ENCODE data around the gene PHC3. TPM values are rescaled to one million over a fixed set of nuclear protein-coding genes. Genes with fewer than 3 reads are reported as not detected.

PHC3 gene
- total and polyA plus RNA-seq, 8 donors: 4.7 to 253 (median 92.5) TPM

- no peaks in the 10 kb centered on the region for H3K27me3 ChIP-seq
- H3K4me3 ChIP-seq: no peak overlapping the region
- H3K9me3 ChIP-seq: no peaks in the 10 kb centered on the region
- H3K27ac ChIP-seq: no peak overlapping the region
- intact Hi-C loops (cut with DNase I; ENCODE audit: low total_unique reads): no loop called here
- H3K4me1 ChIP-seq: peaks cover 0 to 10% (median 0%) of the 10 kb centered on the region in 4 donors
- WGBS, 5 donors: 73 to 86% (median 82%) methylated on average over 3 of the region's 3 CpGs
- DNase-seq: no peak
- peaks cover 16 to 97% (median 91%) of the 10 kb centered on the region in 4 donors for H3K36me3 ChIP-seq
- TF ChIP-seq CTCF (IDR thresholded peaks at IDR 0.05) (no peak), EP300 (IDR thresholded peaks at IDR 0.05) (no peak), POLR2AphosphoS5 (IDR thresholded peaks at IDR 0.05) (no peak), POLR2A (IDR thresholded peaks at IDR 0.05) (no peak)
These were observed 85.2 kb downstream of the PHC3 start for GRCh38 chr3:170096342-170096741.

- Histone ChIP-seq H3K9me3 (no peaks in the 10 kb centered on the region), H3K27ac (no peak overlapping the region), H3K4me1 (peaks cover 0 to 10% (median 0%) of the 10 kb centered on the region in 4 donors), H3K4me3 (no peak overlapping the region), H3K36me3 (peaks cover 16 to 92% (median 86%) of the 10 kb centered on the region in 4 donors), H3K27me3 (no peaks in the 10 kb centered on the region)
- WGBS, 5 donors: 59 to 70% (median 63%) methylated on average over 4 of the region's 4 CpGs
- intact Hi-C loops (cut with DNase I; ENCODE audit: low total_unique reads): no loop called here
- DNase-seq: no peak
- TF ChIP-seq EP300 (IDR thresholded peaks at IDR 0.05): no peak
- TF ChIP-seq CTCF (IDR thresholded peaks at IDR 0.05): no peak
- no peak for TF ChIP-seq POLR2AphosphoS5 (IDR thresholded peaks at IDR 0.05)
- TF ChIP-seq POLR2A (IDR thresholded peaks at IDR 0.05): no peak
These were observed 85.8 kb downstream of the PHC3 start for GRCh38 chr3:170095771-170096170.

GRCh38 chr3:170092907-170093306, 88.6 kb downstream of the PHC3 start:
- 93 to 98% (median 97%) methylated on average over 3 of the region's 3 CpGs for WGBS, 5 donors
- Histone ChIP-seq H3K4me3 (no peak overlapping the region), H3K9me3 (no peaks in the 10 kb centered on the region), H3K4me1 (peaks cover 0 to 7% (median 0%) of the 10 kb centered on the region in 4 donors), H3K27ac (no peak overlapping the region), H3K27me3 (no peaks in the 10 kb centered on the region), H3K36me3 (peaks cover 16 to 91% (median 76%) of the 10 kb centered on the region in 4 donors)
- intact Hi-C loops (cut with DNase I; ENCODE audit: low total_unique reads): no loop called here
- TF ChIP-seq EP300 (IDR thresholded peaks at IDR 0.05) (no peak), POLR2A (IDR thresholded peaks at IDR 0.05) (no peak), POLR2AphosphoS5 (IDR thresholded peaks at IDR 0.05) (no peak), CTCF (IDR thresholded peaks at IDR 0.05) (no peak)
- DNase-seq: no peak

- intact Hi-C loops (cut with DNase I; ENCODE audit: low total_unique reads): no loop called here
- H3K27me3 ChIP-seq: no peaks in the 10 kb centered on the region
- H3K36me3 ChIP-seq: peaks cover 13 to 88% (median 67%) of the 10 kb centered on the region in 4 donors
- DNase-seq: no peak
- H3K9me3 ChIP-seq: no peaks in the 10 kb centered on the region
- H3K27ac ChIP-seq: no peak overlapping the region
- TF ChIP-seq EP300 (IDR thresholded peaks at IDR 0.05): no peak
- no peak for TF ChIP-seq POLR2A (IDR thresholded peaks at IDR 0.05)
- no peak for TF ChIP-seq CTCF (IDR thresholded peaks at IDR 0.05)
- no peak for TF ChIP-seq POLR2AphosphoS5 (IDR thresholded peaks at IDR 0.05)
- no peak overlapping the region for H3K4me3 ChIP-seq
- H3K4me1 ChIP-seq: peaks cover 0 to 7% (median 0%) of the 10 kb centered on the region in 4 donors
These were observed 90.9 kb downstream of the PHC3 start for GRCh38 chr3:170090601-170090981.
